ENCODE data around the gene GFER.

The GFER gene

GRCh38 chr16:1990351-1991134 lies 6.5 kb downstream of the GFER start:
- DNase-seq: no peak

DNA sequence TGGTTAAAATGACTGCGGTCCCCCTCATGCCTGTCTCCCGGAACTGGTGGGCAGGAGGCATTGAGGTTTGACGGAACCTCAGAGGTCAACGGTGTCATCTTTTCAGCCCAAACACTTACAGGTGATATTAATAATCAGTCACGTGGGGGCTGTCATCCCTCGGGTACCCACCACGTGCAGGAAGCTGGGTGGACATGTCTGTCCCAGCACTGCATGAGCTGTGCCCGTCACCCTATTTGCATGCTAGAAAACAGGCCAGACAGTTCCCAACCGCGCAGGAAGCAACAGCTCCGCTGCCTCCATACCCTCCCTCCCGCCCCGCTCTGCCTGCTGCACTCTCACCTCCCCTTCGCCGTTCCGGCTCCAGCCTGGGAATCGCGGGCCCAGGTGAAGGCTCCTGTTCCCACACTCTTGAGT lies 7.2 kb downstream of the GFER start:
- no peak for DNase-seq

DNA sequence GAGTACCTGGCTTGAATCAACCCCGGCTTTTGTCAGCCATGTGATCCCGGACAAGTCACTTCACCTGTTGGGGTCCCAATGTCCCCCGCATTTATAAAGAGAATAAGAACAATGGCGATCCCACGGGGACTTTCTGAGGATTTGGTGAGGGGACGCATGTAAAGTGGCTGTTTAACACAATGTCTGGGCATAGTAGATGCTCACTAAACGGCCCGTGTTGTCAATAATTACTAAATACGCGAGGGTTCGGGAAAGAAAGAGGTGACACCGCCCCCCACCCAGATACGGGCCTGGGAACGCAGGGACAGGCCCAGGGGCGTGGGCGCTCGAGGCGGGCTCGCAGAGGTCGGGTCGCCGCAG lies 7.6 kb downstream of the GFER start:
- no peak for DNase-seq

DNA sequence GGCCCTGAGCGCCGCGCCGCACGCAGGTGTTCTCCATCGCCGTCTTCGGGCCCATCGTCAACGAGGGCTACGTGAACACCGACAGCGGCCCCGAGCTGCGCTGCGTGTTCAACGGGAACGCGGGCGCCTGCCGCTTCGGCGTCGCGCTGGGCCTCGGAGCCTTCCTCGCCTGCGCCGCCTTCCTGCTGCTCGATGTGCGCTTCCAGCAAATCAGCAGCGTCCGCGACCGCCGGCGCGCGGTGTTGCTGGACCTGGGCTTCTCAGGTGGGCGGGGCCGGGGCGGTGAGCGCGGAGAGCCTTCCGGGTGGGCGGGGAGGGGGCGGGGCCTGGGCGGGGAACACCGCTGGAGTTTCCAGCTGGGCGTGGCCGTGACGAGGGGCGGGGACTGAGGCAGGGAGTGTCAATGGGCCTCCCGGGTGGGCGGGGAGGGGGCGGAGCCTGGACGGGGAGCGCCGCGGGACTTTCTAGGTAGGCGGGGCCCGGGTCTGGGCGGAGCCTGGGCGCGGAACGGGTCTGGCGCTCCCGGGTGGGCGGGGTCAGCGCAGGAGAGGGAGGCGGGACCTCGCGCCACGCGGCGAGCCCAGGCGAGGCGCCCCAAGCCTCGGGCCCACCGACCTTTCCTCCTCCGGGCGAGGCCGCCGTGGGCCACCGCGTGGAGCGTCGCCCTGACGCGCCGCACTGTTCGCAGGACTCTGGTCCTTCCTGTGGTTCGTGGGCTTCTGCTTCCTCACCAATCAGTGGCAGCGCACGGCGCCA lies 8.1 kb downstream of the GFER start:
- DNase-seq: peak; percentile 94

- DNase-seq: no peak
Measured at GRCh38 chr16:1992704-1993317, 8.8 kb downstream of the GFER start.

DNA sequence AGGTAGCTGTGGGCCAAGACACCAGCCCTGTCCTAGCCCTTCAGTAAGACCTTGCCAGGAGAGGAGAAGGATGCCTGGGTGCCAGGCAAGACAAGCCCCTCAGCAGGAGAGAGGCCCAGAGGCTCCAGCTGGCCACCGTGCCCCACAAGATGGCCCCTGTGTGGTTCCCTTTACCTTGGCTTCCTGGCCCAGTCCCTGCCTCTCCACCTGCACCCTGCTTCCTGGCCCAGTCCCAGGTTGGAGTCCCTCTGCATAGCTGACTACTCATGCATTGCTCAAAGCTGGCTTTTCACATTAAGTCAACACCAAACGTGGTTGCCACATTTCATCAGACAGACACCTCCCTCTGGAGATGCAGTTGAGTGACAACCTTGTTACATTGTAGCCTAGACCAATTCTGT lies 9.7 kb downstream of the GFER start:
- DNase-seq: peak; percentile 20

DNA sequence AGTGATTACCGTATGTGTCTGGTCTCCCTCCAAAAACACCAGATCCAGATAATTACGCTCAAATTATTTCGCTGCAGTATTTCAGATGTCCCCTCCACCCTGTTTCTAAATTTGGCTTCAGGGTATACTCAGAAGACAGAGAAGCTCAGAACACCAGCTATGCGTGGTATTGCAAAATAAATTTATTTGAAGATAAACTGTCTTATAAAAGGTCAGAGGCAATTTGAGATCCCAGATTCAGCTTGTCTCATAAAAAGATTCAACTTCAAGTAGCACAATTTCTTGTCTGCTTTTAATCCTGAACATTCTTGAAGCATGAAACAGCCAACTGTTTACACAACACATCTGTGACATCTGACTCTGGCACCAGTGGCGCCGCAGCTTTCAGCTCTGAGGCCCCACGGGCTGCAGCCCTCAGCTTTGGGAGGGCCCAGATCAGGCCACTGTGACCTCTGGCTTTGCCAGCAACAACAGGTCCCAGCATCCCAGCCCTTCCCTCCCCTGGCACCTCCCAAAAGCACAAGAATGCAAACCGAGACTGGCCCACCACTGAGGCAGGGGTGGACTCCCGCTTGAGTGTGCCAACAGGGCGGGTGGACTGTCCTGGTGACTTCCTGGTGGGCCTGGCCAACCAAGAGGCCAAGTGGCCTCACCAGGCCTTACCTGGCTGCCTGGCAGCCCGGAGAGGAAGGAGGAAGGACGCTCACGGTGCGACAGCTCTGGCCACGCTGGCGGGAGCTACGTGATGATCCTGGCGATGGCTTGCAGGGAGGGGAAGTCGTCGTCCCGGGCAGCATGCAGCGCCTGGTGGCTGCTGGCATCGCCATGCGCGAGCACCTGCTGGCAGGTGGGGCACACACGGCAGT lies 13.7 kb downstream of the GFER start:
- no peak for DNase-seq

GRCh38 chr16:1998360-1998835 lies 14.4 kb downstream of the GFER start:
- DNase-seq: no peak

- no peak for DNase-seq
Measured at GRCh38 chr16:1998852-1999801, 15.1 kb downstream of the GFER start.

- DNase-seq: no peak
Measured at GRCh38 chr16:1999866-2000514, 16.0 kb downstream of the GFER start.

- no peak for DNase-seq
Measured at GRCh38 chr16:2001035-2001434, 17.0 kb downstream of the GFER start.

DNA sequence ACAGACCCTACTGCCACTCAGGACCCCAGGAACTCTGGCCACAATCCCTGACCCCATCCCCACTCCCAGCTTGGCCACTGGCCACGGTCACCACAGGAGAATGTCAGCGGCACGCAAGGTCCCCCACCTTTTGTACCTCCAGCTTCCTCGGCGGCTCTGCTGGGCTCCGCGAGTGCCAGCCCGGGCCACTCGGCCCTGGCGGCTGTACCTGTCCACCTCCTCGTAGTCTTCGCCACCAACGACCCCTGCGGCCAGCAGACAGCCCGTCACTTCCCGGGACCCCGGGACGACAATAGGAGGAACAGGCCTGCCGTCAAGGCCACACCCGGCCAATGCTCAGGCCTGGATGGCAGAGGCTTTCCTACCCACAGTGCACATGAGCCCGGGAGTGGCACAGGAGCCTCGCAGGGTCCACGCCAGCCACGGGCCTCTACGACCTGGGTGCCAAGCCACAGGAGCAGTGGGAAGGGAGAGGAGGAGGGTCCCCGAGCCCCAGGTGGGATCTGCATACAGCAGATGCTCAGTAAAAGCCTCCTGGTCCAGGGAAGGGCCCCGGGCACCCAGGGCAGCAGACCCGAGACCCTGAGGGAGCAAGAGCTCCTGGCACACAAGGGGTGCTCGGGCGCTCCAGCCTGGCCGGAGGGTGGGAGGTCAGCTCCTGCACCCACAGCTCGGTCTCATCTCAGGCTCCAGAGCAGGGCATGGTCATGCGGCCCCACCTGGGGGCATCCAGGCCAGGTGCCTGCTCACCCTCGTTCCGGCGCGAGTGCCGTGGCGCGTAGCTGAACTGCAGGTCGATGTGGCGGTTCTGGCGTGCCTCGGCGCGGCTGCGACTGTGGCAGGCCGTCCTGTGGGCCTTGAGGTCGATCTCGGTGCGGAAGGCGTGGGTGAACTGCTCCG lies 17.7 kb downstream of the GFER start:
- DNase-seq: no peak

DNA sequence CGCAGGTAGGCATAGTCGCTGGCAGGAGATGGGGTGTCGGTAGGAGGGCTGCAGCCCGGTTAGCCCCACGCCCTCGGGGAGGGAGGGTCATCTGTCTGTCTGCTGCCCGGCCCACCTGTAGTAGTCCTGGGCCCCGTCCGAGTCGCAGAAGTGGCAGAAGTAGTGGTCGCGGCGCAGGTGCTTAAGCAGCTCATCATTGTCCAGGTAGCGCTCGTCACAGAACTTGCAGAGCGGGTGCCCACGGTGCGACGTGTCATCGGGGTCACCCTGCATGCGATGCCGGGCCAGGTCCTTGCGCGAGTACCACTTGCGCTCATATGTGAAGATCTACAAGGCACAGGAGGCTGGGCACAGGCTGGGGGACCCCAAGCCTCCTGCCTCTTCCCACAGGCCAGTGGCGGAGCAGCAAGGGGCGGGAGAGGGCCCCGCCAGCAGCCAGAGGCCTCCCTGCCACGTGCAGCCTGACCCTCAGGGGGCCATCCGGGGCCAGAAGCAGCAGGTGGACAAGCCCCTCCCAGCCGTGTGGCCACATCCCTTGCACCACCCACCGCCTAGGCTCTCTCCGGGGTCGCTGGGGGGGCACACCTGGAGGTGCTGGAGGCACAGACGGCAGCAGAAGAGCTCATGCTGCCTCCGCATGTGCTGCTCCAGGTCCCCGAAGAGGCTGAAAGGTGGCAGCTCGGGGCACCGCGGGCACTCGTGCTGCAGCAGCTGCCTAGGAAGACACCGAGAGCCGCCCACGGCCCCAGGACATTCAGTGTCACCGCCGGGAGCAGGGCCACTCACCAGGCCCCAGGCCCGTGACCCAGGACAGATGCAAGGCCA lies 18.6 kb downstream of the GFER start:
- no peak for DNase-seq

DNA sequence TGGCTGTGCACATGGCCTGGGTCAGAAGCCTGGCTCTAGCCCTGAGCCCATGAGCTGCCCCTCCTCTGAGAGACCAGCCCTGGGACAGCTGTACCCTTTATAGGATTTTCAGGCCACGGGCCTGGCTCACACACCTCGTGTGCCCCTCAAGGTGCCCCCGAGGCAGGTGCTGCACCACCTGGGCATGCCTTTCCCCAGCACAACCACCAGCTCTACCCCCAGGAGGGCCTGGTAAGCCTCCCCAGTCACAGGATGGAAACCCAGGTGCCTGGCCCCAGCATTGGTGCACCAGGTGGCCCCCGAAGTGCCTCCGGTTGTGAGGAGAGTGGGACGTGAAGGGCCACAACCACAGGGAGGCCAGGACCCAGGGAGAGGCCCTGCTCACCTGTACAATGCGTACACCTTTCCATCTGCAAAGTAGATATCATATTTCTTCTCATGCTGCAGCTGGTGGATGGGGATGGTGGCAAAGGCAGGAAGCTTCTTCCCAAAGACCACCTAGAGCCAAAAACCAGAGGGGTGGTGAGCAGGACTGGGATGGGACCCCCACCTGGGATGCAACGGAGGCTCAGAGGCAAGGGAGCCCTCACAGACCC lies 19.3 kb downstream of the GFER start:
- DNase-seq: no peak

DNA sequence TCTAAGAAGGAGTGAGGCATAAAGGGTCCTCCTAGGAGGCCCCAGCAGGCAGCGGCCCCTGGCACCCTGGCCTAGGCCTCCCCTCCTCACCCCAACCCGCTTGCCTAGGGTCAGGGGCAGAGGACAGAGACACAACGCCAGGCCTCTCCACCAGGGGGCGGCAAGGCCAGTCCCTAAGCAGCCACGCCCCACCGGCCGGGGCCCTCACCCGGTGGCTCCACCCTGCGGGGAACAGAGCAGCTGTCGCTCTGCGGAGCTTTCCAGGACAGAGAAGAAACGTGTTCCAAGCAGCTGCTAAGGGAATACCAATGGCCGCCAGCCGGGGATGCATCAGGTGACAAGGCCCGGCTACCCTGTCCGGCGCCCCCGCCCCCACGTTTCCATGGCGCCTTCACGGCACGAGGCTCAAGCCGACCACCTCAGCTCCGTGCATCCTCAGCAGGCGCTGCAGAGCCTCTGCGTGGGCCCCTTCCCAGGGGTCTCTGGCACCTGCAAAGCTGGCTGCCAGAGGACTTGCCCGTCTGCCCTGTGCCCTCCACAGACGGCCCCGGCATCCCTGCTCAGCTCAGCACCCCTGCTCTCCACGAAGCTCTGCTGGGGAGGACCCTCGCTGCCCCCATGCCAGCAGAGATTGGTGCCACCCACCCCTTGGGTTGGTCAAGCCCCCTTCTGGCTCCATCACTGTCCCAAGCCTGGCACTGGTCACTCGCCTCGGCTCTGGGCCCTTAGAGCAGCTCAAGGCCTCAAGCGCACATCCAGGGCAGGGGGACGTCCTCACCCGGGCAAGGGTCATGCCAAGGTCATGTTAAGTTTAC lies 20.0 kb downstream of the GFER start:
- peak; percentile 85 for DNase-seq

DNA sequence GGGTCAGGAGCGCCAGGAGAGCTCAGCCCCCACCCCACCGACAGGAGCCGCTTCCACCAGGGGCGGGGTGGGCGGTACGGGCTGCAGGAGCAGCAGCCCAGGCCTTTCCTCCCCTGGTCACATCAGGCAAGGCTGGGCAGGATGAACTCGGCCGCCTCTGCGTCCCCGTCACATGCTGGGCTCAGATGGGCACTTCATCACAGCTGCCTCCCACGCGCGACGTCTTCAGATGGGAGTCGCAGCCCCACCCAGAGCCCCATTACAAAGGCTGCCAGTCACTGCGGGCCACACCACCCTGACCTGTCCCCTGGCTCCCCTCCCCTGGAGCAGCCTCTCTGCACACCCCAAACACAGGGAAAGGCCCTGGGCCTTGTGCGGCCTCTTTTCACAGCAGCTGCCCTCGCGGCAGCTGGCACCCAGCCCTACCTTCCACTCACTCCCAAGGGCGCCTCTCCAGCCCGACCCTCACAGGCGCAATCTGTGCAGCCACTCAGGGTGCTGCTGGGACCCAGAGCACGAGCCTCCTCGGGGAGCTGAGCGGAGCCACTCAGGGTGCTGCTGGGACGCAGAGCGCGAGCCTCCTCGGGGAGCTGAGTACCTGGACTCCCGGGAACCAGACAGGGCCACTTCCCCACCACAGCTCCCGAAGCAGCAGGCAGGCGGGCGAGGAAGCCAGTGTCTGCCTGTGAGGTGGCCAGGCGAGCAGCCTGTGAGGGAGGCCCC lies 21.0 kb downstream of the GFER start:
- DNase-seq: no peak

- DNase-seq: no peak
Measured at GRCh38 chr16:2005646-2006045, 21.7 kb downstream of the GFER start.

Measured in fibroblast of skin of scalp (primary cell).